ENCODE measurements around the gene SF1.

The SF1 gene

GRCh38 chr11:64801158-64801464 lies 22.8 kb upstream of the SF1 start:
- DNase-seq: no peak

- DNase-seq: no peak
Measured at GRCh38 chr11:64800303-64801157, 22.2 kb upstream of the SF1 start.

- no peak for DNase-seq
Measured at GRCh38 chr11:64799623-64800302, 21.4 kb upstream of the SF1 start.

GRCh38 chr11:64799256-64799622 lies 20.9 kb upstream of the SF1 start:
- DNase-seq: no peak

- DNase-seq: no peak
Measured at GRCh38 chr11:64796757-64797541, 18.6 kb upstream of the SF1 start.

- DNase-seq: no peak
Measured at GRCh38 chr11:64796047-64796756, 17.9 kb upstream of the SF1 start.

- DNase-seq: no peak
Measured at GRCh38 chr11:64794526-64794925, 16.2 kb upstream of the SF1 start.

- no peak for DNase-seq
Measured at GRCh38 chr11:64793271-64794160, 15.2 kb upstream of the SF1 start.

GRCh38 chr11:64792482-64792881 lies 14.1 kb upstream of the SF1 start:
- DNase-seq: no peak

- DNase-seq: no peak
Measured at GRCh38 chr11:64791781-64792291, 13.5 kb upstream of the SF1 start.

- DNase-seq: no peak
Measured at GRCh38 chr11:64790205-64791095, 12.1 kb upstream of the SF1 start.

GRCh38 chr11:64789331-64790204 lies 11.2 kb upstream of the SF1 start:
- no peak for DNase-seq

GRCh38 chr11:64788321-64789215 lies 10.2 kb upstream of the SF1 start:
- DNase-seq: no peak

GRCh38 chr11:64787526-64788320 lies 9.4 kb upstream of the SF1 start:
- no peak for DNase-seq

- no peak for DNase-seq
Measured at GRCh38 chr11:64786308-64786707, 8.0 kb upstream of the SF1 start.

GRCh38 chr11:64784813-64785581 lies 6.7 kb upstream of the SF1 start:
- DNase-seq: no peak

- no peak for DNase-seq
Measured at GRCh38 chr11:64778223-64778472, 194 bp downstream of the SF1 start.

Data from NCI-H524 treated with DMSO at 0.1 percent for 48 hours (cell line).